ENCODE data around the gene HOXD13. TPM values are rescaled to one million over a fixed set of nuclear protein-coding genes. Genes with fewer than 3 reads are reported as not detected.

Gene HOXD13
- total RNA-seq, 1 experiment from 2014 or later: 2.6 TPM

DNA sequence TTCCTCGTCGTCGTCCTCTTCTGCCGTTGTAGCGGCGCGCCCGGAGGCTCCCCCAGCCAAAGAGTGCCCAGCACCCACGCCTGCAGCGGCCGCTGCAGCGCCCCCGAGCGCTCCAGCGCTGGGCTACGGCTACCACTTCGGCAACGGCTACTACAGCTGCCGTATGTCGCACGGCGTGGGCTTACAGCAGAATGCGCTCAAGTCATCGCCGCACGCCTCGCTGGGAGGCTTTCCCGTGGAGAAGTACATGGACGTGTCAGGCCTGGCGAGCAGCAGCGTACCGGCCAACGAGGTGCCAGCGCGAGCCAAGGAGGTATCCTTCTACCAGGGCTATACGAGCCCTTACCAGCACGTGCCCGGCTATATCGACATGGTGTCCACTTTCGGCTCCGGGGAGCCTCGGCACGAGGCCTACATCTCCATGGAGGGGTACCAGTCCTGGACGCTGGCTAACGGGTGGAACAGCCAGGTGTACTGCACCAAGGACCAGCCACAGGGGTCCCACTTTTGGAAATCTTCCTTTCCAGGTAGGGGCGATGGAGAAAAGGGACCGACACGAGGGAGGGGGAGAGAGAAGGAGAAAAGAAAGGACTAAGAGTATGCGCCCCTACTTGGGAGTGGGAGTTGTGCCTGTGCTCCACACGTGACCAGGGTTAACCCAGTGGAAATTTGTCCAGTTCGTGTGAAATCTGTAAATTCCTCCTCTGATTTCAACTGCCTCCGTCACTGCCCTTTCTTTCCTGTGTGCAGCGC, 800 bp downstream of the HOXD13 start:
- peak; percentile 48 for DNase-seq (ENCODE audit: low read depth)

DNA sequence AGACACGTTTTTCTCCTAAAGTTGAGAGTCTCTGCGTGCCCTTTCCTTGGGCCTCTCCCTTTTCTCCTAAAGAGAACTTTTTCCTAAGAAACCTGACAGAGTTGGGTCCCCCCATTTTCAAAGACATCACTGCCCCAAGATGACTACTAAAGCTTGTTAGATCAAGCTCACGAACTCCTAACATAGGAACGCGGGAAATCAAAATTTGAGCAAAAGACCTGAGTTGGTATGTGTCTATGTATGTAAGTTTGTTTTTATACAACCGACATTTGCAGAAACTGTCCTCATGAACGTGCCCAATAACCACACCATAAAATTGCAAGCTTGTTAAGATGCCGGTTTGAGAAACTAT, 1.4 kb downstream of the HOXD13 start:
- DNase-seq (ENCODE audit: low read depth): no peak

DNA sequence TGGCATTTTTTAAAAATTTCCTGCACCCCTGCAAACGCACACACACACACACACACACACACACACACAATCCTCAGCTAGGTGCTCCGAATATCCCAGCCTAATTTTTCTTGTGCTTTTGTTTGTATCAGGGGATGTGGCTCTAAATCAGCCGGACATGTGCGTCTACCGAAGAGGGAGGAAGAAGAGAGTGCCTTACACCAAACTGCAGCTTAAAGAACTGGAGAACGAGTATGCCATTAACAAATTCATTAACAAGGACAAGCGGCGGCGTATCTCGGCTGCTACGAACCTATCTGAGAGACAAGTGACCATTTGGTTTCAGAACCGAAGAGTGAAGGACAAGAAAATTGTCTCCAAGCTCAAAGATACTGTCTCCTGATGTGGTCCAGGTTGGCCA, 1.8 kb downstream of the HOXD13 start:
- no peak for DNase-seq (ENCODE audit: low read depth)

DNA sequence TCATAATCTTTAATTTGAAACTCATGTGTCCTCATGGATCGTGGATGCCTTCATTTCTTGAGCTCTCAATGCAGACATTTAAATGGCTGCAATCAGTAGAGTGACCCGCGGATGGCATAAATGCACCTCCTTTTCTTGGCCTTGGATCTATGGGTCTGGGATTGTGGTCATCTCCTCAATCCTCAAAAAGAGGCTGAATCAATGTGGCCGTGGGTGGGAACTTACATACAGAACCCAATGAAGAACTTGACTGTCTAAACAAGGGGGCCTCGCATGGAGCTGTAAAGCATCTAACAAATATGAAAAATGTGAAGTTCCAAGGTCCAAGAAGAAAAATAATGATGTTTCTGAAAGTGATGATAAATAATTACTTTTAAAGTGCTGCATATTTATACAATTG, 2.9 kb downstream of the HOXD13 start:
- DNase-seq (ENCODE audit: low read depth): no peak

DNA sequence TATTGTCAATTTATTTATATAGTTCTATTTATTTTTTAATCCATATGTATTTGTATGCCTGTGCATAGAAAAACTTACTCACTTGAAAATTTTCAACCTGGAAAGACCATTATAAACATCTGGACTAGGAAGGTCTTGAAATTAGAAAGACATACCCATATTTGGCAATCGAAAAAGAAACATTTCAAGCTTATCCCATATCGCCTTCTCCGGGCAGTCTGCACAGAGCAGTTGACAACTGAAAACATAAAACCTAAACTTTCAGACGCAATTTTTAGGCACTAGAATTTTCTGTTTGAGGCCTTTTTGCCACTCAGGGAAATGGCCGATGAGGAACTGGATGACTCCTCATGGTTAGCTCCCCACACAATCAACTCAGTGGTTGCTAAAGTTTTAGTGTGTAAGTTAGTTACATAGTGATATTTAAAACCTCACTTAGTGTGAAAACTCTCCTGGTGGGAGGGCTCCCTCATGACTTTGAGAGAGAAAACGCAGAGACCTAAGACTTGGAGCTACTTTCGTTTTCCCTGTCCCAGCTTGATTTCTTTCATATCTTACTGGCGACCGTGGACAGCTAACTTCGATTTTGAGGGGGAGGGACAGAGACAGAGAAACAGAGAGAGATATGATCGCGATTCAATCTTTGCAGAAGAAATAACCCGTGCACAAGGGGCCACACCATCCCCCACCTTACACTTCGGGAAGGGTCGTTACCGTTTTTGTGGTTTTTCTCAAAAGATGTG, 3.9 kb downstream of the HOXD13 start:
- peak; percentile 69 for DNase-seq (ENCODE audit: low read depth)

- peak; percentile 81 for DNase-seq (ENCODE audit: low read depth)
Observed at GRCh38 chr2:176096986-176097819, 4.7 kb downstream of the HOXD13 start.

GRCh38 chr2:176097820-176098365, 5.4 kb downstream of the HOXD13 start:
- DNase-seq (ENCODE audit: low read depth): no peak

- DNase-seq (ENCODE audit: low read depth): peak; percentile 46
Observed at GRCh38 chr2:176098366-176099158, 6.0 kb downstream of the HOXD13 start.

- no peak for DNase-seq (ENCODE audit: low read depth)
Observed at GRCh38 chr2:176099159-176099727, 6.7 kb downstream of the HOXD13 start.

GRCh38 chr2:176099728-176100546, 7.4 kb downstream of the HOXD13 start, which contains the start of gene HOXD12:
Gene HOXD12, plus strand, starts transcription at chr2:176099795. Its CDS starts 7 bp downstream, at chr2:176099802.
- no peak for DNase-seq (ENCODE audit: low read depth)

DNA sequence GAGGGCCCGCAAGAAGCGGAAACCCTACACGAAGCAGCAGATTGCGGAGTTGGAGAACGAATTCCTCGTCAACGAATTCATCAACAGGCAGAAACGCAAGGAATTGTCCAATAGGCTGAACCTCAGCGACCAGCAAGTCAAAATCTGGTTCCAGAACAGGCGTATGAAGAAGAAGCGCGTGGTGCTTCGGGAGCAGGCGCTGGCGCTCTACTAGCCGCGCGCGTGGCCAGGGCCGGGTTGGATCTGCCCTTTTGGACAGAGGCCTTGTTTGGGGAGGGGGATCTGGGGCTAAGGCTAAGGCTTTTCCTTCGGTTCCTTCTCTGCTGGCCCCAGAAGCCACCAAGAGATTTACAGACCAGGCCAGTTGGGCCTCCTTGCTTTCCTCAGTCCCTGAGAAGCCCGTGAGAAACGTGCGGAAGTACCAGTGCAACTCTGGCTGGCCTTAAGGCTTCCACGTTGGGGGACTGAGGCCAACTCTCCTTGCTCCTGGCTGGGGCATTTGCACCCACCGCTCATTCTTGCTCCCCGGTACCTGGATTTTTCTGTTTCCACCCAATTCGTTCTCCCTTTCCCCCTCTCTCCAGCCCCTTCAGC, 8.1 kb downstream of the HOXD13 start:
- no peak for DNase-seq (ENCODE audit: low read depth)

- no peak for DNase-seq (ENCODE audit: low read depth)
Observed at GRCh38 chr2:176101216-176101830, 8.8 kb downstream of the HOXD13 start.

DNA sequence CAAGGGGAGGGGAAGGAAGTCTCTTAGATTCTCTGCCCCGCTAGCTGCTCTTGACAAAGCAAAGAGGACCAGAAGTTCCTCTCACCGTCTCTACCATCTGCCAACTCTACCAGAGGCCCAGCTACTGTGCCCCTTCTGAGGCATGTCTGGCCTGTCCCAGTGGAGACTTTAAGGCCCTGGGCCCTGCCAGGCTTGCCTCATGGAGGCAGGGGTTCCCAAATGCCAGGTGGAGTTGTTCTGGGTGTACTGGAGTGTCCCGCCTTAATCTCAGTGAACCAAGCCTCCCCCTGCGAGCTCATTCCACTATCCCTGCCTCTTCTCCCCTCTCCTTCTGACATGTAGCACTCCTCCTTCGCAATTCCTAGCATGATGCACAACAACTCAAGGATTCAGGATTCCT, 9.3 kb downstream of the HOXD13 start:
- DNase-seq (ENCODE audit: low read depth): no peak

DNA sequence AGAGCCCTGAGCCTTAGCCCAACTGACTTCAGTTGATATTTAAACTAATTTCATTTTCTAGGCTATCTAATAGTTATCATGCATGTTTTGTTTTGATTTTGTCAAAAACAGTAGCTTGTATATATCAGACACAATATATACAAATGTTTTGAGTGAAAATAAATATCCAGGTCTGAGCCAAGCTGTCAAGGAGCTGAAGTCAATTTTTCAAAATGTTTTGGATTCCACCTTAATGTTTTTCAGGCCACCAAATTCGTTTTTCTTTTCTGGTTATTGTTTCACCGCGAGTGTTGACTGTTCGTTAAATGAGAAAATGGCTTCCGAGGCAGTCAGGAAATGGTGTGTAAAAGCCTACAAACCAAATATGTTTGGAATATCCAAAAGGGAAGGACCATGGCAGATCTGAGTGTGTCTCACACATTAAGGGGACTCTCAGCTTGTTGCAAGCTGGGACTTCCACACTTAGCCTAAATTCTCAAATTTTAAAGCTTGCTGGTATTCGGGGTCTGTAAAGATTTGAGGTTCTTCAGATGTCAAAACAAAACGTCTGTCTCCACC, 9.9 kb downstream of the HOXD13 start:
- DNase-seq (ENCODE audit: low read depth): no peak

- no peak for DNase-seq (ENCODE audit: low read depth)
Observed at GRCh38 chr2:176103194-176103593, 10.7 kb downstream of the HOXD13 start.

- DNase-seq (ENCODE audit: low read depth): no peak
Observed at GRCh38 chr2:176103742-176104315, 11.3 kb downstream of the HOXD13 start.

GRCh38 chr2:176104316-176105077, 12.0 kb downstream of the HOXD13 start:
- DNase-seq (ENCODE audit: low read depth): no peak

Measured in RPMI7951 (cell line).